GM19025 (cell line): ENCODE results near the gene ODAD3.
"Not testable (repeated sequence)": the region's sequence is repeated elsewhere in the genome, so short reads cannot be mapped to it uniquely, and the experiment has no call there.

ENCODE experiments used
- ATAC-seq: cut with Tn5 transposase; IDR thresholded peaks from one replicate; pipeline ENCODE4 v1.9.1; 2021; ENCODE audit warnings: mild to moderate bottlenecking, low read depth, moderate library complexity; ENCODE audit not compliant: unreplicated experiment

Gene ODAD3

GRCh38 chr19:11461453-11461852 lies 26.5 kb upstream of the ODAD3 start:
- no peak for ATAC-seq

GRCh38 chr19:11460207-11460606 lies 25.3 kb upstream of the ODAD3 start:
- ATAC-seq, result no peak

- not testable (repeated sequence) for ATAC-seq
Measured at GRCh38 chr19:11458912-11459311, 24.0 kb upstream of the ODAD3 start.

GRCh38 chr19:11458236-11458900 lies 23.4 kb upstream of the ODAD3 start:
- ATAC-seq, result no peak

GRCh38 chr19:11457831-11458230 lies 22.9 kb upstream of the ODAD3 start:
- no peak for ATAC-seq

GRCh38 chr19:11457115-11457514 lies 22.2 kb upstream of the ODAD3 start:
- no peak for ATAC-seq

- no peak for ATAC-seq
Measured at GRCh38 chr19:11456659-11457058, 21.7 kb upstream of the ODAD3 start.

GRCh38 chr19:11455233-11455554 lies 20.3 kb upstream of the ODAD3 start:
- not testable (repeated sequence) for ATAC-seq

- no peak for ATAC-seq
Measured at GRCh38 chr19:11453468-11454341, 18.8 kb upstream of the ODAD3 start.

GRCh38 chr19:11452620-11453310 lies 17.8 kb upstream of the ODAD3 start:
- ATAC-seq, result no peak

GRCh38 chr19:11451871-11452619 lies 17.1 kb upstream of the ODAD3 start:
- ATAC-seq, result no peak

GRCh38 chr19:11451327-11451870 lies 16.5 kb upstream of the ODAD3 start:
- no peak for ATAC-seq

GRCh38 chr19:11450570-11451326 lies 15.8 kb upstream of the ODAD3 start:
- ATAC-seq, result no peak

- no peak for ATAC-seq
Measured at GRCh38 chr19:11448923-11449554, 14.1 kb upstream of the ODAD3 start.

GRCh38 chr19:11448410-11448809 lies 13.5 kb upstream of the ODAD3 start:
- no peak for ATAC-seq

- ATAC-seq, result no peak
Measured at GRCh38 chr19:11447347-11448262, 12.7 kb upstream of the ODAD3 start.

- no peak for ATAC-seq
Measured at GRCh38 chr19:11446652-11447301, 11.9 kb upstream of the ODAD3 start.

GRCh38 chr19:11446271-11446651 lies 11.3 kb upstream of the ODAD3 start:
- ATAC-seq, result no peak
